Muscle of arm (tissue), 12 donors: ENCODE data around the gene SNX2. TPM values are rescaled to one million over a fixed set of nuclear protein-coding genes. Genes with fewer than 3 reads are reported as not detected.
"Not testable (repeated sequence)": the region's sequence is repeated elsewhere in the genome, so short reads cannot be mapped to it uniquely, and the experiment has no call there.

ENCODE experiments used
- DNase-seq: peaks from one replicate; pipeline ENCODE4 v3.0.0-alpha.2; 2013
- polyA plus RNA-seq, 12 donors: library from polyadenylated mRNA; unstranded; fragments of 120-200 nt; gene quantifications; one replicate each; pipeline ENCODE4 v1.2.1, GENCODE V29; 2013; ENCODE audit not compliant: insufficient read length in 12 of 12

The SNX2 gene
- polyA plus RNA-seq, 12 donors: 44.6 to 81.2 (median 54.2) TPM; not detected in 1

DNA sequence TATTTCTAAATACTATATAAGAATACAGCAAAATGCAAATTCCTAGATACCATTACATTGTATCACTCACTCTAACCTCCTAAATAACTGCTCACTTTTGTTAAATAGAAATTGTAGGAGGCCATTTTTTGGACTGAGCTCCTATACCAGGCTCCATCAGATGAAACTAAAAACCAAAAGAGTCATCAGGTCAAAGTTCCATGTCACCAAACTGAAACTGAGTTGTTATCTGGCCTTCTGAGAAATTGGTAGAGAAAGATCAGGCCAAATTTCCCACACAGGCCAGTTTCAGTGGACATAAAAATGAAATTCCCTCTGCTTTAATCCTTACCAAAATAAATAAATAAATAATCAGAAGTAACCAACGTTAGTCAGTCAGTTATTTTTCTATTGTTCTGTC, 13.8 kb upstream of the SNX2 start:
- no peak for DNase-seq

DNA sequence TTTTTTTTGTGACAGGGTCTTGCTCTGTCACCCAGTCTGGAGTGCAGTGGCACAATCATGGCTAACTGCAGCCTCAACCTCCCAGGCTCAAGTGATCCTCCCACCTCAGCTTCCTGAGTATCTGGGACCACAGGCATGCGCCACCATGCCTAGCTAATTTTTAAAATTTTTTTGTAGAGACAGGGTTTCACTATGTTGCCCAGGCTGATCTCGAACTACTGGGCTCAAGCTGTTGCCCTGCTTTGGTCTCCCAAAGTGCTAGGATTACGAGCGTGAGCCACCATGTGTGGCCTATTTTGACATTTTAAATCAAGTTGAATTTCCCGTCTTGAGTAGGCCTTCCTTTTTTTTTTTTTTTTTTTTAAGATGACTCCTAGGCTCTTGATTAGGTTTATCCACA, 13.0 kb upstream of the SNX2 start:
- not testable (repeated sequence) for DNase-seq

DNA sequence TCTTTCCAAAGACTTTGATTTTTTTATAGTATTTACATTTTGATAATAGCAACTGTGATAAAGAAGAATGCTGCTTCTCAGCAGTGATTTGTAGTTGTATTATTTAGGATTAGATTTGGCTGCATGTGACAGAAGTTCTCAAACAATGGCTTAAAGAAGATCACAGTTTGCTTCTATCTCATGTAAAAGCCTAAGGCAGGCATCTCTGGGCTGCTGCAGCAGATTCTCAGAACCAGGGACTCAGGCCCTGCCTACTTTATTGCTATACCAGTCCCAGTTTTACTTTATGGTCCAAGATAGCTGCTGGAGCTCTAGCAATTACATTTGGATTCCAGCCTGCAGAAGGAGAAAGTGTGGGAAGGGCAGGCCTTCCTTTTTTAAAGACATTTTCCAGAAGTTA, 8.8 kb upstream of the SNX2 start:
- DNase-seq: no peak

DNA sequence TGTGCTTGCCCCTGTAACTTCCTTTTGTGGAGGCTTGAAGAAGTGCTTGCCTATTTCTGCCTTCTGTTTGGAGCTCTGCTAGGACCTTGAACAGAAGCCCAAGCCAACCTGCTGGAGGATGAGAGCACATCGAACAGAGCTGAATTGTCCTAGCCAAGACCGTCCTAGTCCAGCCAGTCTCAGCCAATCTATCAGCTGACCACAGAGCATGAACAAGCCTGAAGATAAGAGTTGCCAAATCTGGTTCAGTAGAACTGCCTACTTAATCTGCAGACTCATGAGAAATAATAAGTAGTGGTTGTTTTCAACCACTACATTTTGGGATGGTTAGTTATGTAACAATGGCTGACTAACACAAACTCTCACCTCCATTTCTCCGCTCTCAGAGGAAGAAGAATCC, 4.4 kb upstream of the SNX2 start:
- DNase-seq: no peak

DNA sequence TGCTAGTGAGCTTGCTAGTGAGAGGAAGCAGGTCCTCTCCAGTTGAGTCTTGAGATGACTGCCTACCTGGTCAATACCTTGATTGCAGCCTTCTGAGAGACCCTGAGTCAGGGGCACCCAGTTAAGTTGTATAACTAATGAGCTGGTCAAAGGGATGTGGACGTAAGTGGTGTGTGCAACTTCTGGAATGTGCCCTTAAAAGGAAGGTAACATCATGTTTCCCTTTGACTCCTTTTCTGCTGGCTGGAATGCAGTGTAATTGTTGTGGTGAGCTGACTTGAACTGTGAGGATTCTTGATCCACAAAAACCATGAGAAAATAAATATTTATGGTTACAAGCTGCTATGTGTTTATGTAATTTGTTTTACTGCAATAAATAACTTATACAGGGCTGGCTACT, 2.4 kb upstream of the SNX2 start:
- no peak for DNase-seq

DNA sequence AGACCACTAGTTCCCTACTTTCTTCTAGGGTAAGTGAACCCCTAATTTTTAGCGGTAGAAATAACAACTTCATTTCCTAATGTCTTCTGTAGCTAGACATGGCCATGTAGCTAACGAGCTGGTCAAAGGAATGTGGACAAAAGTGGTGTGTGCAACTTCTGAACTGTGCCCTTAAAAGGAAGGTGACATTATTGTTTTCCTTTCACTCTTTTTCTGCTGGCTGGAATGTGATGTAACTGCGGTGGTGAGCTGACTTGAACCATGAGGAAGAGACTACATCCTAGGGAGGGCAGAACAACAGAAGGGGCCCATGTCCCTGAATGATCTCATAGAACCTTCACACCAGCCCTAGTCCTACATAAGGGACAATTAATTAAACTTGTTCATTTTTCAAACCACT, 1.3 kb upstream of the SNX2 start:
- no peak for DNase-seq

DNA sequence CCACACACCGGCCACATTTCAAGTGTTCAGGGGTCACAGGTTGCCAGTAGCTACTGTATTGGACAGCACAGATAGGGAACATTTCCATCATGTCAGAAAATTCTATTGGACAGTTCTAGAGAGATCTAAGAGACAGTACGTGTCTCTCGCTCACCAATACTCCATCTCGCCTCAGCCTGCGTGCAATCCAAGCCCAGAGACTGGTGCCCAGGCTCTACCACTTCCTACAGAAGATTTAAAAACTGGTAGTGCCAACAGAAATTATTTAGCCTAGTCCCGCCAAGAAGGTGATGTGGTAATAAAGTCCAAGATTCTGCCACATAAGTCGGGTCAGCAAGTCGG, 390 bp upstream of the SNX2 start:
- DNase-seq: no peak

DNA sequence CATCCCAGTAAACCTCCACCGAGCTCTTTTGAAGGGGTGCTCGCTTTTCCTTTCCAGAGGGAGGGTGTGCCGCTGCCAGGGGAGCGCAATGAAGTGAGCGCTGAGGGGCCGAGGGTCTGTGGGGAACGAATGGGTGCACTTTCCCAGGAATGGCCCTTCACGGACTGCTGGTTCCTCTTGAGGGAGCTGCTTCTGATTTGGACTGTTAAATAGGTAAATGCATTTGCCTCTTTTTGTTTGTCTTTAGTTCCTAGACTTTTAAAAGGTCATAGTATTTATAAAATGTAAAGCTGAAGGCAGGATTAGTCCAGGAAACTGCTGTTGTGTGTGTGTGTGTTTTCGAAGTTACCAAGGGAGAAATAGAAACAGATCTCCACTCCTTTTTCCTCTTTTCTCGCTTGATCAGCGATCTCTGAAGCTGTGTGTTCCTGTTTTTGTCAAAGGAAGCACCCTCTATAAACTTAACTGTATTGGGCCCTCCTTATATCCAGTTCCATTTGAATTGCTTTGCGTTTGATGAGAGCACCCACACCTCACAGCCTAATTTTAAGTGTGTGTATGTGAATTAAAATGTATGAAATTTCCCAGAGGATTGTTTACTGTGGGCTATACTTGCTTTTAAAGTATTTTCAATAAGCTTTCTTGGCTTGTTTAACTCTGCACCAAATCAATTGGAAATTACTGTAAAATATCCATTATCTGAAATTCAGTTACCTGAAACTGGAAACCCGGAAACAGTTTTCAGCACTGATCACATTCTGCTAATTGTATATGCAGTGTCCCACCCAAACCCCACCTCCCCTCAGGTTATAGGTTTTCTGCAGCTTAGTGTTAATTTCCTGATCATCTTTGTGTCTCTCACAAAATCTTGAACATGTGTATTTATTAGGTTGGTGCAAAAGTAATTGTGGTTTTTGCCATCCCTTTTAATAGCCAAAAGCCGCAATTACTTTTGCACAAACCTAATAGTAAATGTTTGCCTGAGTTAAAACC, 966 bp downstream of the SNX2 start:
- no peak for DNase-seq

DNA sequence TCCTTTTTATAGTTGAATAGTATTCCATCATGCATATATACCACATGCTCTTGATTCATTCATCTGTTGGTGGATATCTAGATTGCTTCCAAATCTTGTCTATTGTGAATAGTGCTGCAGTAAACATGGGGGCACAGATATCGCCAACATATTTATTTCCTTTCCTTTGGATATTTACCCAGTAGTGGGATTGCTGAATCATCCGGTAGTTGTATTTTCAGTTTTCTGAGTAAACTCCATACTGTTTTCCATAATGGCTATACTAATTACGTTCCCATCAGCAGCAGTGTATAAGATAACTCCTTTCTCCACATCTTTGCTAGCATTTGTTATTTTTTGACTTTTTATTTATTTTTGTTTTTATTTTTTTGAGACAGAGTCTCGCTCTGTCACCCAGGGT, 3.3 kb downstream of the SNX2 start:
- DNase-seq: no peak

DNA sequence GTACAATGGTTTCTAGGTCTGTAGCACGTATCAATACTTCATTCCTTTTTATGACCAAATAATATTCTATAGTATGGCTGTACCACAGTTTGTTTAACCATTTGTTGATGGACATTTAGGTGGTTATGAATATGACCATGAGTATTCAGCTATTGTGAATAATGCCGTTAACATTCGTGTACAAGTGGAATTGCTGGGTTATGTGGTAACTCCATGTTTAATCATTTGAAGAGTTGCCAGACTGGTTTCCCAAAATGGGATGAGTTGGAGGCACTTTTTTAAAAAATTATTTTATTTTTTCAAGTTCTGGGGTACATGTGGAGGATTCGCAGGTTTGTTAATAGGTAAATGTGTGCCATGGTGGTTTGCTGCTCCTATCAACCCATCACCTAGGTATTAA, 4.6 kb downstream of the SNX2 start:
- DNase-seq: no peak

DNA sequence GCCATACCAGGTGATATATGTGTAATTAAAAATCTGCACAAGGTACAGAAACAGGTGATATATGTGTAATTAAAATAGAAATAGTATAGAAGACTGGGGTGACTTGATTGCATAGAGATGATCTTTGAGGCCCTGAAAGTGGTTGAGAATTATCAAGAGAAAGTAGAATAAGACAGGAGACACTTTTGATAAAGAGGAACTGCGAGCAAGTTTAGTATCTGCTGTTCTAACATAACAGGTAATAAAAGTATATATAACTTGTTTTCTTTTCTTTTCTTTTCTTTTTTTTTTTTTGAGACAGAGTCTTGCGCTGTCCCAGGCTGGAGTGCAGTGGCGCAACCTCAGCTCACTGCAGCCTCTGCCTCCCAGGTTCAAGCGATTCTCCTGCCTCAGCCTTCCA, 5.4 kb downstream of the SNX2 start:
- no peak for DNase-seq

DNA sequence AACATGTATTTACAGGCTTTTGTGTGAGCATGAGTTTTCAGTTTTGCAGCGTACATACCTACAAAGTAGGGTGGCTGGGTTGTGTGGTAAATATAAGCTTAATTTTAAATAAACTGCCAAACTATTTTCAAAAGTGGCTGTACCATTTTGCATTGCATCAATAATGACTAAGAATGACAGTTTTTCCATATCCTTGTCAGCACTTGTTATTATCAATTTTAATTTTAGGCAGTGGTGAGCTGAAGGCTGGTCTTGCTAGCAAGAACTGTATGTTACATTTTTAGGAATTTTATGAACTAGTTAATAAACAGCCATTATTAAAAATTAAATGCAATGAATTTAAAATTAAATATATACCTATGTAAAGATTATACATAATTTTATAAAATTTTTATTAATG, 6.6 kb downstream of the SNX2 start:
- no peak for DNase-seq

DNA sequence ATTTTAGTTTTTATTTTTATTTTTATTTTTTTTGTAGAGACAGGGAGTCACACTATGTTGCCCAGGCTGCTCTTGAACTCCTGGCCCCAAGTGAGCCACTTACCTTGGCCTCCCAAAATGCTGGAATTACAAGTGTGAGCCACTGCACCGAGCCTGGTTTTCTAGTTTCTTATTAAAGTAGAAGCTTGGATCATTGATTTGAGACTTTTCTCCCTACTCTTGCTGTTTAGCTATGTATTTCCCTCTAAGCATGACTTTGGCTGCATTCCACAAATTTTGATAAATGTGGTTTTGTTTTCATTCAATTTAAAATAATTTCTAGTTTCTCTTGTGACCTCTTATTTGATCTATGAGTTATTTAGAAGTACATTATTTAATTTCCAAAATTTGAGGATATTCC, 10.4 kb downstream of the SNX2 start:
- DNase-seq: no peak

DNA sequence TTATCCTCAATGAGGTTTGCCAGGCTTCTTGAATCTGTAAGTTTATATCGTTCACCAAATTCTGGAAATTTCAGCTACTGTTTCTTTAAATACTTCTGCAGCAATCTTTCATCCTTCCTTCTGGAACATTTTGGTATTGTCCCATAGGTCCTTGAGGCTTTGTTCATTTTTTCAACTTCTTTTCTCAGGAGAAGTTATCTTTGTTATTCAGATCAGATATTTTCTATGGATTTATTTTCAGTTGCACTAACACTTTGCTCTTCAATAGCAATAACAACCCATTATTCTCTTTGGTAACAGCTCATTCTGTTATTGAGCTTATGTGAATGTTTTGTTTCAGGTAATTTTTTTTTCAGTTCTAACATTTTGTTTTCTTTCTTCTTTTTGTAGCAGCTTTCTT, 13.5 kb downstream of the SNX2 start:
- no peak for DNase-seq

DNA sequence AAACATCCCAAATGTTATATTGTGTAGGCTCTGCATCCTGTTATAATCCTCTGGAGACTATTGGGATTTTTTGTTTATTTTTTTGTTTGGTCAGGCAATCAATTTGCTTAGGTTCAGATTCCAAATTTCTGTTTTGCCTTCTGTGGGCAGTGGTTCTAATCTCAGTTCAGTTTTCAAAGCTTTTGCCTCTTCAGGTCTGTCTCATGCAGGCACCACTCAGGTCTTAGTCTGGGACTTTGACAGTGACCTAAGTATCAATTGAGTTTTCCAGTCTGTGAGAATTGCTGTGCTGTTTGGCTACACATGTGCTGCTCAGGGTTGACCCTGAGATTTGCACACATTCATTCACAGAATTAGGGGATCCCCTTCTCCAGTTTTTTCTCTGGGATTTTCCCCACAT, 14.1 kb downstream of the SNX2 start:
- DNase-seq: no peak

DNA sequence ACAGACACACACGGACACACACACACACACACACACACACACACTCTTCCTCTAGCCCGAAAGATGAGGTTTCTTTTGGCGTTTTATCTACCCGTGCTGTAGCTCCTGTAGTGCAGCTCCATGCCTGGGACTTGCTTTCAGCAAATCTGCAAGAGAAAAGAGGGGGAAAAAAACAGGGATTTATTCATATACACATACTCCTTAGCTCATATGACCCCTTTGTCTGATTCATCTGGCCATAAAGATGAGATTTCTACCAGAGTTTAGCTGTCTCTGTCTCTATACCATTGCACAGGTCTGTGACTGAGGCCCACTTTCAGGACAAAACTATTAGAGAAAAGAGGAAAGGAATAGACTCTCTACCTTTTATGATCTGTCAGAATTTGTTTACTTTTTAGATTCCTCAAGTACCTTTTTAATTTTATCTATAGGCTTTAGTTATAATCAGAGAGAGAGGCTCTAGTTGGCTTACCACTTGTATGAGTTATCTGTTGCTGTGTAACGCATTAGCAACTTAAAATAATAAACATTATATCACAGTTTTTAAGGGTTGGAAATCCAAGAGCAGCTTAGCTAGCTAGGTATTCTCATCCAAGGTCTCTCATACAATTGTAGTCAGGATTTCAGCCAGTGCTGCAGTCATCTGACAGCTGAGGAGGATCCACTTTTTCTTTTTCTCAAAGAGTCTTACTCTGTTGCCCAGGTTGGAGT, 14.7 kb downstream of the SNX2 start:
- DNase-seq: no peak

DNA sequence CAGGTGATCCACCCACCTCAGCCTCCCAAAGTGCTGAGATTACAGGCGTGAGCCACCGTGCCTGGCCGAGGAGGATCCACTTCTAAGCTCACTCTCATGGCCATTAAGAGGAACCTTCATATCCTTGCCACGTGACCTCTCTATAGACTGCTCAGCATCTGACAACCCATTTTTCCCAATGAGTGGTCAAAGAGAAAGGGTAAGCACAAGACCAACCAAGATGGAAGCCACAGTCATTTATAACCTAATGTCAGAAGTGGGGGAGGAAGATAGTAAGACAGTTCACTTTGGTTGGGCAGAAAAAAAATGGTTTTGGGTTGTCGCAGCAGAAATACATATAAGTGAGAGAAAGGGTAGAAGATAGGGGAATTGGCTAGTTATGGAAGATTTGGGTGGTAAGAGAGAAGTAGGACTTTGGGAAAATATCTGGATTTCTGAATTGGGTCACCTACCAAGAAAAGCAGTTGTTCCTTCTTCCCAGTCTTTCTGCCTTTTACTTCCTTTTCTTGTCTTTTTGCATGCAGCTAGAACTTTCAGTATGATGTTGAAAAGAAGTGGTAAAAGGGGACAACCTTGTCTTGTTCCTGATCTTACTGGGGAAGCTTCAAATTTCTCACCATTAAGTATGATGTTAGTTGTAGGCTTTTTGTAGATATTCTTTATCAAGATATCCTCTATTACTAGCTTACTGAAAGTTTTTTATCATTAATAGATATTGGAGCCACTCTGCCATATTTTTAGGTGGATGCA, 15.6 kb downstream of the SNX2 start:
- DNase-seq: no peak

DNA sequence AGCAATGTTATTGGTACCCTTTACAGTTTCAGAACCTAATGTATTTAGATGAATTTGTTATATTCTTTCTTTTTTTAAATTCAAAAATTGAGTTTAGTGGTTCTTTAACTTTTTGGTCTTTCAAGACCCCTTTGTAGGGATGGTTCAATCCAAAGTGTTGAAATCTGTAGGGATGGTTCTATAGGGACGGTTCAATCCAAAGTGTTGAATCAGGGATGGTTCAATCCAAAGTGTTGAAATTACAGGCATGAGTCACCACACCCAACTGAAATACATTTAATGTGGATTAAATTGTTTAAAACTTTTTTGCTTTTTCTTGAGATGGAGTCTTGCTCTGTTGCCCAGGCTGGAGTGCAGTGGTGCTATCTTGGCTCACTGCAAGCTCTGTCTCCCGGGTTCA, 30.6 kb downstream of the SNX2 start:
- DNase-seq: no peak

DNA sequence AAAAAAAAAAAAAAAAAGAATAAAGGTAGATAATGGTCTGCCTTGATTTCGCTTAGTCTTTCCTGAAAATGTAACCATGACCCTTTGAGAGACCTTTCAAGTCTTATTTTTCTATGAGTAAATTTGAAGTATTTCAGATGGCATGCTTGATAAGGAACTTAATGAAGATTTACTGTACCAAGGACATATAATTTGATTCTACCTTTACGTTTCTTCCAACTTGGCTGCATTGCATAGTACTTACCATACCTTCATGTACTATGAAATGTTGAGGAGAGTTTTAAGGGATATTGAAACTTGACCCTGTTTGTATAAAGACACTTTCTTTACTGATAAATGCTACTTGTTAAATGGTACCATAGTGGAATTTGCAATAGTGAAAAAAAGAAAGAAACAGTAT, 35.5 kb downstream of the SNX2 start:
- DNase-seq: no peak

DNA sequence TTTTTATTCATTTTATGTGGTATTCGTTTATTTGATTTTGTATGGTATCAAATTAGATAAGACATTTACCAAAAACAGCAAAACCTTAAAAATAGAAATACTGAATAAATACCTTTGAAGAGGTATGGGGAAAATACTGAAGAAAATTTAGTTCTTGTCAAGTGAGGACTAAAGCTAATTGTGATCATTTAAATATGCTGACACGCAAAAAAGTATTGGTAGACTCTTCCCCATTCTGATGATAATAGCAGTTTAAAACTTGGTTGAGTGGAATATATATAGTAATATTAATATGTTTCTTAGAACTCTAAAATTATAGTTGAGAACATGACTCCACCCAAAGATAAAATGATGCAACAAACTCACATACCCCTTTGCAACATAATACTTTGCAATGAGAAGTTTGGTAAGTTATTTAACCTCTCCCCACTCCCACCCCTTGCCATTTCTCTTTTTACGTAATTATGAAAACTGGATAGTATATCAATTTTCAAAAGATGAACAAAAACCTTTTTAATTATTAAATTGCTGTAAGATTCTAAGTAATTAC, 40.4 kb downstream of the SNX2 start:
- no peak for DNase-seq

DNA sequence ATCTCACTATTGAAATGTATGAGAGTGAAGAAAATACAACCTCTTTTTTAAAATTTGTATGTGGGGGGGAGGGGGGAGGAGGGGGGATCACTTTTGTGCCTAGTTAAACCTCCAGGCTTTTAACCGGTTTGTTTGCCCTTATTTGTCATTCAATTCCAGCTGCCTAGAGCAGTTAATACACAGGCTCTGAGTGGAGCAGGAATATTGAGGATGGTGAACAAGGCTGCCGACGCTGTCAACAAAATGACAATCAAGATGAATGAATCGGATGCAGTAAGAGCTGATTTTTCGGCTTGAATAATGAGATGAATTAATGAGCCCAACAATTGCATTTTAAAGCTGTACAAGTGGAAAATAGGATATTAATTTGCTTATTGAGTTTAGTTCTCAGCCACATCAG, 41.9 kb downstream of the SNX2 start:
- no peak for DNase-seq

DNA sequence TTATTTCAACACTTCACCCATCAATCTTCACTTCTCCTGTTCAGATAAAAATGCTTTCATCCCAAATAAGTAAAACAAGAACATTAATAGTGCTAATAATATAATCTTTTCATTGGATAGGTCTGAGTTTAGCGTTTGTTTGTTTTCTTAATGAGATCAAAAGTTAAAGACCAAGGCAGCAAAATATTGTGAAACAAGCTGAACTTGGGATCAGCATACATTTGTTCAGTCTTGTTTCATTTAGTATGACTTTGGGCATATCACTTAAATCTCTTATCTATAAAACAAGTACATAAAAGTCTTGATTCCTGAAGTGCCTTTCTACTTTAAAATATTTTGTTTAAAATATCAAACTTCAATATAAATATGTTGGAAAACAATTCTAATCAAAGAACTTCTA, 57.1 kb downstream of the SNX2 start:
- no peak for DNase-seq
